ENCODE data around the gene TDRD10.

The TDRD10 gene

DNA sequence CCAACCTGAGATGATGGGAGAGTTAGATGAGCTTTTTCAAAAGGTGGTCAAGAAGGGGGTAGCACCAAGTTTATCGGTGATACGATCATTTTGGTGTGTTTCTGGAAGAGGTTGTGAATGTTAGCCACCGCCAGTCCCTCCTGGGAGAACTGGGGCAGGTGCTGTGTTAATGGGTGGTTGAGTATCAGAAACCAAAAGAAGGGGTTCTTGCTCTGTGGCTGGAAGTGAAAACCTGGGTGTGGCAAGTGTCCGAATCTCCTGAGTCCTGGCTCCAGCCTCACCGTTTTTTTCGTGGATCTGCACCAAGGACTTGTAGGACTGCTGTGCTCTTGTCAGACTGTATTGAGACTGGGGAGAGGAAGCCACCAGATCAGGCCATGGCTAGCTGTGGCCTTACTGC lies 48.6 kb downstream of the TDRD10 start:
- H3K4me3 ChIP-seq (ENCODE audit: low read depth, low read length): no peak overlapping the region
- POLR2A ChIA-PET: interaction anchor here (0.6 kb wide), 1 partner anchor 66 kb away, joined by 3 read pairs; no protein-coding TSS in a partner anchor
- CTCF ChIA-PET: interaction anchor here (1.6 to 6.6 kb wide), 2 partner anchors 9 to 69 kb away, joined by 7 to 118 read pairs; no protein-coding TSS in a partner anchor
- no peak for DNase-seq (ENCODE audit: low read depth, low spot score)
- TF ChIP-seq, protein P1, sequence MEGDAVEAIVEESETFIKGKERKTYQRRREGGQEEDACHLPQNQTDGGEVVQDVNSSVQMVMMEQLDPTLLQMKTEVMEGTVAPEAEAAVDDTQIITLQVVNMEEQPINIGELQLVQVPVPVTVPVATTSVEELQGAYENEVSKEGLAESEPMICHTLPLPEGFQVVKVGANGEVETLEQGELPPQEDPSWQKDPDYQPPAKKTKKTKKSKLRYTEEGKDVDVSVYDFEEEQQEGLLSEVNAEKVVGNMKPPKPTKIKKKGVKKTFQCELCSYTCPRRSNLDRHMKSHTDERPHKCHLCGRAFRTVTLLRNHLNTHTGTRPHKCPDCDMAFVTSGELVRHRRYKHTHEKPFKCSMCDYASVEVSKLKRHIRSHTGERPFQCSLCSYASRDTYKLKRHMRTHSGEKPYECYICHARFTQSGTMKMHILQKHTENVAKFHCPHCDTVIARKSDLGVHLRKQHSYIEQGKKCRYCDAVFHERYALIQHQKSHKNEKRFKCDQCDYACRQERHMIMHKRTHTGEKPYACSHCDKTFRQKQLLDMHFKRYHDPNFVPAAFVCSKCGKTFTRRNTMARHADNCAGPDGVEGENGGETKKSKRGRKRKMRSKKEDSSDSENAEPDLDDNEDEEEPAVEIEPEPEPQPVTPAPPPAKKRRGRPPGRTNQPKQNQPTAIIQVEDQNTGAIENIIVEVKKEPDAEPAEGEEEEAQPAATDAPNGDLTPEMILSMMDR (IDR thresholded peaks at IDR 0.05; ENCODE audit: insufficient read depth, low read length, missing control alignments): no peak

DNA sequence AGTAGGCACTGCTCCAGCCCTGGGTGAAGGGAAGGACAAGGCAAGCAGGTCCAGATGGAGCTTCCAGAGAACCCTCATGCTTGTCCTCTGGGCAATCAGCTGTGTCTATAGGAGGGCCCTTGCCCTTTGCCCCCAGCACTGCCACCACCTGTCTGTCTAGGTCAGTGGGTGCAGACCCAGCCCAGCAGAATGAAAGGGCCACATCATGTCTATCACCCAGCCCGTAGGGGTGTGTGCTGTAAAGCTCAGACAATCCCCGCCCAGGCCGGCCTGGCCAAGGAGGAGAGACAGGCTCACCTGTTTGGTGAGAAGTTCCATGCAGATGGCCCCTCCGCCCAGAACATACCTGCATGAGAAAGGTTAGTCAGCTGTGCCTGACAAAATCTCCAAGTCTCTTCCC lies 49.5 kb downstream of the TDRD10 start:
- no peak overlapping the region for H3K4me3 ChIP-seq (ENCODE audit: low read depth, low read length)
- POLR2A ChIA-PET: no interaction called here
- CTCF ChIA-PET: interaction anchor here (1.1 kb wide), 1 partner anchor 16 kb away, joined by 4 read pairs; the partner anchor contains the start of gene CHRNB2
- TF ChIP-seq, protein P1 (IDR thresholded peaks at IDR 0.05; ENCODE audit: insufficient read depth, low read length, missing control alignments): no peak
- no peak for DNase-seq (ENCODE audit: low read depth, low spot score)

DNA sequence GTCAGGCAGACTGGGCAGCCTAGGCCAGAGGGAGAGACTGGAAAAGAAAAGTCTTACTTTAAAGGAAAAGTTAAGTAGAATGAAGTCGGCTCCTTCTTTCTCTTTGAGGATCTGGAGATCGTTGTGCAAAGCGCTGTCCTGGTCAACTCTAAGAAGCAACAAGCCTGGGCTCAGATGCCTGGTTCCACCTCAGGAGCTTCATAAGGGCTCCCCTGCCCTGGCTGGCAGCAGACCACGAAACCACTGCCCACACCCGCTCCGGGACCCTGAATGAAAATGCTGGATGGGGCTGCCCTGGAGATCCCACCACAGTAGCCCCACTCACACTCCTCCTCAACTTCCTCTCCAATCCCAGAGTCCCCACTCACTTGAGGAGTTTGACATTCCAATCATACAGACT lies 50.0 kb downstream of the TDRD10 start:
- TF ChIP-seq, protein P1 (IDR thresholded peaks at IDR 0.05; ENCODE audit: insufficient read depth, low read length, missing control alignments): no peak
- H3K4me3 ChIP-seq (ENCODE audit: low read depth, low read length): no peak overlapping the region
- POLR2A ChIA-PET: no interaction called here
- DNase-seq (ENCODE audit: low read depth, low spot score): no peak
- CTCF ChIA-PET: interaction anchor here (0.8 to 1.5 kb wide), 3 partner anchors 15 to 217 kb away, joined by 4 to 5 read pairs (median 4); partner anchors contain the start of gene CHRNB2

DNA sequence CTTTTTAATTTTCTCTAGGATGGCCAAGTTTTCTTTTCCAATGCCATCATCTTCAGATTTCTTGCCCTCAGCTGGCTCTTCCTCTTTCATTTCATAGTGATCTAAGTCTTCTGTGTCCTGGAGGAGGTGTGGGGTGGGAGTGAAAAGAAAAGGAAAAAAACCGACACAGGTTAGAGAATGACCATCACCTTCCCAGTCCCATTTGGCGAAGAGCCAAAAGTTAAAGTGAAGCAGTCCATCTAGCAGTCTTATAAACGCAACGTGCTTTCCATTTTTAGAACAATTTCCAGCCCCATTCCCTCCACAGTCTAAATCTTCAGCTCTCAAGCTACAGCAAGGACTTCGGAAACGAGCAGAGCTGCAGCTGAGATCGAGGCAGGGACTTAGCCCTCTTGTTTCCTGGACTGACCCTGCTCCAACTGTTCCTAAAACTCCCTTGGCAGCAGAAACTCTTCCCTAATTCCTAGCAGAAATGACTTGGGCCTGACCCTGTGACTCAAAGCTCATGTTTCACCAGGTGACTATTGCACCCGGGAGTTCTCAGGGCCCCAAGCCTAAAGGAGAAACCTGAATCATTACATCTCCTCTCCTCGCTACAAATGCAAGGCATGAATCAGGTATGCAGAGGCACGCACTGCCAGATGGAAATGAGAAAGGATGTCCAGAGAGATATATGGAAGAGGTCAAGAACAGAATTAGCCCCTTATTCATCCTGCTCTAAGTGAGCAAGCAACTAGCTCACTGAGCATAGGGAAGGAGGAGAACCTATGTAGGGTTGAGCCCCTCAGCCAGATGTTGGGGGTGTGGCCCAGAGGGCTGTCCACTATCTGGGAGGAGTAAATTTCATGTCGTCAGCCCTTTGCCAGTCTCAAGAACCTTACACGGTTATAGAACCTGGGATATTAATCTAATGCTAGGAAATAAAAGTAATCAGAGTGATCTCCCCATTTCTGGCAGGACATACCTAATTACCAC lies 51.3 kb downstream of the TDRD10 start:
- H3K4me3 ChIP-seq (ENCODE audit: low read depth, low read length): no peak overlapping the region
- no peak for DNase-seq (ENCODE audit: low read depth, low spot score)
- CTCF ChIA-PET: interaction anchor here (0.7 to 1.9 kb wide), 9 partner anchors 11 to 538 kb away, joined by 3 to 9 read pairs (median 4); no protein-coding TSS in a partner anchor
- POLR2A ChIA-PET: no interaction called here
- TF ChIP-seq, protein P1 (IDR thresholded peaks at IDR 0.05; ENCODE audit: insufficient read depth, low read length, missing control alignments): no peak

DNA sequence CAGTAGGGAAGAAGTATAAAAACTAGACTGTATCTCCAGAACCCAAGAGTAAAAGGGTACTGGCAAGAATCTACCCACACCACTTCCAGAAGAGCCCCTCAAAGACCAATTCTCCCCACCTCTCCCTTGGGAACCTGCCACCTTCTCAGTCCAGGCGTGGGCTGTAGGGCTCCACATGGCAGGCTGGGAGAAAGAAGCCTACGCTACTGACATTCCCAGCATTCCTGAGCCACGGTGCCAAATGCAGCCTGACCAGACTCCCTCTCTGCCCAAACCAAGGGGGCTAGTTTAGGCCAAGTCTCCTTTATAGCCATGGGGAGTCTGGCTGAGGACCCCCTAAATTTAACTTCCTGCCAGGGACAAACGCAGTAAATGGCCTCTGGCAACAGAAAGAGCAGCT lies 54.4 kb downstream of the TDRD10 start:
- peak overlapping the region; percentile 79 for H3K4me3 ChIP-seq (ENCODE audit: low read depth, low read length)
- ChIA-PET POLR2A (no interaction called here), CTCF (interaction anchor here (1.1 to 4.2 kb wide), 8 partner anchors 10 to 528 kb away, joined by 3 to 26 read pairs (median 4); no protein-coding TSS in a partner anchor)
- DNase-seq (ENCODE audit: low read depth, low spot score): no peak
- TF ChIP-seq, protein P1 (IDR thresholded peaks at IDR 0.05; ENCODE audit: insufficient read depth, low read length, missing control alignments): no peak
